Esophagus squamous epithelium (tissue), 5 donors: ENCODE results near the gene LRRC28. TPM values are rescaled to one million over a fixed set of nuclear protein-coding genes. Genes with fewer than 3 reads are reported as not detected.

Source experiments
- DNase-seq: peaks from one replicate; lab custom pipeline; 2025; lab: John Stamatoyannopoulos, UW
- H3K27ac ChIP-seq, 4 donors: fragments of 200-600 bp; sonication (generic); one replicate each; pipeline ENCODE4 v1.5.1; 2016 to 2019; ENCODE audit warnings: mild to moderate bottlenecking in 1 of 4
- H3K27me3 ChIP-seq, 4 donors: fragments of 200-600 bp; sonication (generic); 1 replicate in 3 of 4; 2 replicates in 1 of 4; pipeline versions ENCODE4 v1.5.1 to v1.6.0; 2017 to 2021; ENCODE audit warnings: antibody characterized with exemption in 1 of 4
- H3K36me3 ChIP-seq, 3 donors: fragments of 200-600 bp; sonication (generic); one replicate each; pipeline ENCODE4 v1.5.1; 2016 to 2019
- H3K4me1 ChIP-seq, 3 donors: fragments of 200-600 bp; sonication (generic); one replicate each; pipeline ENCODE4 v1.5.1; 2017 to 2019
- H3K4me3 ChIP-seq, 4 donors: fragments of 200-600 bp; sonication (generic); 1 replicate in 3 of 4; 2 replicates in 1 of 4; pipeline ENCODE4 v1.5.1; 2016 to 2019; ENCODE audit warnings: mild to moderate bottlenecking in 2 of 4, moderate library complexity in 1 of 4
- H3K9me3 ChIP-seq, 3 donors: fragments of 200-600 bp; sonication (generic); one replicate each; pipeline ENCODE4 v1.5.1; 2016 to 2019
- POLR2A ChIP-seq, 4 donors: fragments of 450-650 bp; IDR thresholded peaks; one replicate each; pipeline ENCODE4 v1.6.1; 2017; ENCODE audit warnings: antibody characterized with exemption in 4 of 4, mild to moderate bottlenecking in 4 of 4, moderate library complexity in 3 of 4
- WGBS, 2 donors: methylation state at CpG; one replicate each; pipeline ENCODE4 v1.1.5; 2018; 5-methylcytosine and 5-hydroxymethylcytosine counted together
- intact Hi-C: fragments of 100-400 bp; cut with DNase I; formaldehyde crosslinking; loops from one replicate; pipeline ENCODE4 v1.15.0; 2022
- total RNA-seq, 4 donors: library from RNA; depleted of rRNA; stranded (reverse); fragments of >200 nt; gene quantifications; one replicate each; pipeline ENCODE4 v1.1.0, GENCODE V29; 2016
- TF ChIP-seq, protein P1 (sequence below), 6 experiments: fragments of 450-650 bp in 4 of 6; fragments of 200-600 bp in 2 of 6; sonication (generic) in 2 of 6; IDR thresholded peaks; one replicate each; pipeline ENCODE4 v1.5.1; 2016 to 2019; ENCODE audit warnings: antibody characterized with exemption in 6 of 6, mild to moderate bottlenecking in 4 of 6, moderate library complexity in 4 of 6
- donor health status: DM: yes; HTN: yes; CAD: no.

The LRRC28 gene
- total RNA-seq, 4 donors from 2014 or later, result 31.7 to 41.7 (median 34.6) TPM

GRCh38 chr15:99438224-99438585 lies 186.9 kb downstream of the LRRC28 start:
- Histone ChIP-seq H3K27me3 (no peaks in the 10 kb centered on the region), H3K9me3 (no peaks in the 10 kb centered on the region), H3K4me3 (no peak overlapping the region), H3K27ac (peak overlapping the region in 3 of 4 donors; percentile 59 to 68 (median 61)), H3K4me1 (peaks cover 45 to 90% (median 65%) of the 10 kb centered on the region in 3 donors), H3K36me3 (no peaks in the 10 kb centered on the region)
- TF ChIP-seq POLR2A (IDR thresholded peaks at IDR 0.05), result no peak
- TF ChIP-seq, protein P1, sequence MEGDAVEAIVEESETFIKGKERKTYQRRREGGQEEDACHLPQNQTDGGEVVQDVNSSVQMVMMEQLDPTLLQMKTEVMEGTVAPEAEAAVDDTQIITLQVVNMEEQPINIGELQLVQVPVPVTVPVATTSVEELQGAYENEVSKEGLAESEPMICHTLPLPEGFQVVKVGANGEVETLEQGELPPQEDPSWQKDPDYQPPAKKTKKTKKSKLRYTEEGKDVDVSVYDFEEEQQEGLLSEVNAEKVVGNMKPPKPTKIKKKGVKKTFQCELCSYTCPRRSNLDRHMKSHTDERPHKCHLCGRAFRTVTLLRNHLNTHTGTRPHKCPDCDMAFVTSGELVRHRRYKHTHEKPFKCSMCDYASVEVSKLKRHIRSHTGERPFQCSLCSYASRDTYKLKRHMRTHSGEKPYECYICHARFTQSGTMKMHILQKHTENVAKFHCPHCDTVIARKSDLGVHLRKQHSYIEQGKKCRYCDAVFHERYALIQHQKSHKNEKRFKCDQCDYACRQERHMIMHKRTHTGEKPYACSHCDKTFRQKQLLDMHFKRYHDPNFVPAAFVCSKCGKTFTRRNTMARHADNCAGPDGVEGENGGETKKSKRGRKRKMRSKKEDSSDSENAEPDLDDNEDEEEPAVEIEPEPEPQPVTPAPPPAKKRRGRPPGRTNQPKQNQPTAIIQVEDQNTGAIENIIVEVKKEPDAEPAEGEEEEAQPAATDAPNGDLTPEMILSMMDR (IDR thresholded peaks at IDR 0.05), result no peak
- WGBS, 2 donors, result 92% methylated on average over 2 to 4 of the region's 11 CpGs
- no peak for DNase-seq
- intact Hi-C loops, result no loop called here

GRCh38 chr15:99438691-99439523 lies 187.6 kb downstream of the LRRC28 start:
- H3K27me3 ChIP-seq, result no peaks in the 10 kb centered on the region
- no peak for DNase-seq
- peaks cover 39 to 90% (median 65%) of the 10 kb centered on the region in 3 donors for H3K4me1 ChIP-seq
- no peaks in the 10 kb centered on the region for H3K9me3 ChIP-seq
- intact Hi-C loops, result no loop called here
- H3K36me3 ChIP-seq, result no peaks in the 10 kb centered on the region
- 72 to 79% methylated on average over 19 to 24 of the region's 24 CpGs for WGBS, 2 donors
- H3K4me3 ChIP-seq, result no peak overlapping the region
- TF ChIP-seq, protein P1 (IDR thresholded peaks at IDR 0.05), result no peak
- TF ChIP-seq POLR2A (IDR thresholded peaks at IDR 0.05), result no peak
- peak overlapping the region in 3 of 4 donors; percentile 59 to 68 (median 61) for H3K27ac ChIP-seq

GRCh38 chr15:99439524-99439835 lies 188.2 kb downstream of the LRRC28 start:
- Histone ChIP-seq H3K4me1 (peaks cover 36 to 89% (median 59%) of the 10 kb centered on the region in 3 donors), H3K9me3 (no peaks in the 10 kb centered on the region), H3K36me3 (no peaks in the 10 kb centered on the region), H3K27ac (no peak overlapping the region), H3K27me3 (no peaks in the 10 kb centered on the region), H3K4me3 (no peak overlapping the region)
- 97 to 100% methylated on average over 7 of the region's 9 CpGs for WGBS, 2 donors
- no peak for TF ChIP-seq POLR2A (IDR thresholded peaks at IDR 0.05)
- DNase-seq, result no peak
- intact Hi-C loops, result no loop called here

DNA sequence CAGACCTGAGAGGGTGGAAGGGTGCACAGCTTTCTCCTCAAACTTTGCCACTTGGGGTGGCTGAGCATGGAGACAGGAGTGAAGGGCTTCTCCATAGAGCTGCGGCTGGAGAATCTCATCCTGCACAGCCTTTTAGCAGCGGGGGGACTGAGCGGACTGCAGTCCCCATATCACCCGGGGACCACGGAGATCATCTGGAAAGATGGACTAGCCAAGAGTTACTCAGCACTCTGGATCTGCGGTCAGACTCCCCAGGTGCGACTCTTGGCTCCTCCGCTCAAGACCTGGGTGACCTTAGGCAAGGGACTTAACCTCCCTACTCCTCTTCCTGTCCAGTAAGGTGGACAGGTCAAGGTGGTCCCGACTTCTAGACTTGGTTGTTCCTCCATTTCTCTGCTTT lies 188.7 kb downstream of the LRRC28 start:
- Histone ChIP-seq H3K36me3 (no peaks in the 10 kb centered on the region), H3K4me3 (no peak overlapping the region), H3K9me3 (no peaks in the 10 kb centered on the region), H3K27me3 (no peaks in the 10 kb centered on the region), H3K27ac (peak overlapping the region in 1 of 4 donors; percentile 85), H3K4me1 (peaks cover 31 to 83% (median 55%) of the 10 kb centered on the region in 3 donors)
- TF ChIP-seq POLR2A (IDR thresholded peaks at IDR 0.05), result no peak
- TF ChIP-seq, protein P1 (IDR thresholded peaks at IDR 0.05), result no peak
- 80 to 86% methylated on average over 1 to 8 of the region's 9 CpGs for whole genome bisulfite sequencing, 2 donors
- DNase-seq, result no peak
- intact Hi-C loops, result loop anchor here (10.0 kb wide), 1 partner anchor 125 kb away; the partner anchor contains the start of gene MEF2A

Other genes with a start within 250 kb of the LRRC28 start
- not detected for gene PGPEP1L, start 243.7 kb upstream of the LRRC28 start, total RNA-seq
- 100 to 1,000 TPM in 1 of 4 donors, 10 to 100 TPM in 3; 18.1 to 262 (median 42.0) TPM for gene SYNM, start 146.4 kb upstream of the LRRC28 start, total RNA-seq
- gene TTC23, start 1.9 kb upstream of the LRRC28 start, total RNA-seq, result 10 to 100 TPM; 12.1 to 27.7 (median 21.5) TPM